Right lobe of liver (tissue), 6 donors: ENCODE data around the gene SF3B3. TPM values are rescaled to one million over a fixed set of nuclear protein-coding genes. Genes with fewer than 3 reads are reported as not detected.

Source experiments
- ATAC-seq, 4 donors: fragments of 200-7000 bp; cut with Tn5 transposase; one replicate each; pipeline ENCODE4 v1.9.1; 2020; ENCODE audit warnings: mild to moderate bottlenecking in 4 of 4, moderate library complexity in 4 of 4
- DNase-seq, 3 donors: peaks; one replicate each; pipeline ENCODE4 v3.0.0-alpha.2; 2020
- H3K27ac ChIP-seq, 3 donors: fragments of 200-600 bp; one replicate each; pipeline ENCODE4 v1.8.0; 2022
- H3K27me3 ChIP-seq, 2 donors: fragments of 200-600 bp; one replicate each; pipeline ENCODE4 v1.8.0; 2022
- H3K36me3 ChIP-seq, 4 donors: fragments of 200-600 bp; sonication (generic) in 1 of 4; one replicate each; pipeline versions ENCODE4 v1.5.1 to v1.8.0; 2017 to 2022; ENCODE audit warnings: control low read depth in 1 of 4
- H3K4me1 ChIP-seq, 4 donors: fragments of 200-600 bp; sonication (generic) in 1 of 4; one replicate each; pipeline versions ENCODE4 v1.5.1 to v1.8.0; 2017 to 2022; ENCODE audit warnings: control low read depth in 1 of 4
- H3K4me3 ChIP-seq, 3 donors: fragments of 200-600 bp; one replicate each; pipeline ENCODE4 v1.8.0; 2022
- H3K9me3 ChIP-seq, 4 donors: fragments of 200-600 bp; sonication (generic) in 1 of 4; one replicate each; pipeline versions ENCODE4 v1.5.1 to v1.8.0; 2017 to 2022; ENCODE audit warnings: control low read depth in 1 of 4
- CTCF ChIP-seq, 4 donors: fragments of 200-600 bp in 3 of 4; fragments of 450-650 bp in 1 of 4; IDR thresholded peaks; one replicate each; pipeline versions ENCODE4 v1.5.1 to v1.8.0; 2016 to 2022; ENCODE audit warnings: antibody characterized with exemption in 4 of 4, mild to moderate bottlenecking in 2 of 4
- POLR2A ChIP-seq: fragments of 450-650 bp; IDR thresholded peaks from one replicate; pipeline ENCODE4 v1.6.1; 2017; ENCODE audit warnings: antibody characterized with exemption, mild to moderate bottlenecking
- WGBS: methylation state at CpG from one replicate; pipeline ENCODE4 v1.1.6; 2018; ENCODE audit warnings: low coverage, low lambda C conversion rate; ENCODE audit not compliant: insufficient coverage; ENCODE audit errors: missing lambda C conversion rate; 5-methylcytosine and 5-hydroxymethylcytosine counted together
- intact Hi-C, 2 donors: fragments of 100-400 bp; cut with DNase I; formaldehyde crosslinking; loops; one replicate each; pipeline versions ENCODE4 v1.11.2 to v1.14.1; 2022
- total RNA-seq, 6 experiments: library from RNA; depleted of rRNA in 2 of 6; stranded (reverse); fragments of >200 nt in 2 of 6; fragmentation: NEBNext Ultra II Directional in 3 of 6; extraction: Animal tissue kit (Norgen Biotek cat#: 25700) in 3 of 6; gene quantifications; one replicate each; pipeline versions ENCODE4 v1.1.0 to v1.2.4, GENCODE V29; 2016 to 2023
- donor health status: DM: no; HTN: yes; CAD: no.
- donor health status: DM: no; HTN: no; CAD: no.
- donor health status: DM: no; HTN: no; CAD: no.
- donor health status: DM: no; HTN: yes; CAD: no.
- donor health status: DM: no; HTN: yes; CAD: no.

The SF3B3 gene
- total RNA-seq, 6 experiments from 2014 or later, result 51.4 to 110 (median 90.7) TPM

DNA sequence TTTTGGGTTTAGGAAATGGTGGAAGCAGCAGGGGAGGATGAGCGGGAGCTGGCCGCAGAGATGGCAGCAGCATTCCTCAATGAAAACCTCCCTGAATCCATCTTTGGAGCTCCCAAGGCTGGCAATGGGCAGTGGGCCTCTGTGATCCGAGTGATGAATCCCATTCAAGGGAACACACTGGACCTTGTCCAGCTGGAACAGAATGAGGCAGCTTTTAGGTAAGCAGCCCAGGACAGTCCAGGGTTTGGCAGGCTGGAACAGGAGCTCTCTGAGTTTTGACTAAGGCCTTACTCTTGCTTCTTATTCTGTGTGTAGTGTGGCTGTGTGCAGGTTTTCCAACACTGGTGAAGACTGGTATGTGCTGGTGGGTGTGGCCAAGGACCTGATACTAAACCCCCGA is 41.4 kb downstream of the SF3B3 start:
- Histone ChIP-seq H3K9me3 (no peaks in the 10 kb centered on the region), H3K4me1 (peaks cover 0 to 26% (median 0%) of the 10 kb centered on the region in 4 donors), H3K27ac (peak overlapping the region in 1 of 3 donors; percentile 89), H3K4me3 (no peak overlapping the region), H3K36me3 (peaks cover 14 to 98% (median 78%) of the 10 kb centered on the region in 4 donors), H3K27me3 (no peaks in the 10 kb centered on the region)
- ATAC-seq (peak; percentile 46 to 72 (median 58)), DNase-seq (peak in 1 of 3 donors; percentile 83)
- intact Hi-C loops, result no loop called here
- 50% methylated on average over 2 of the region's 4 CpGs for whole genome bisulfite sequencing
- TF ChIP-seq CTCF (IDR thresholded peaks at IDR 0.05) (no peak), POLR2A (no peak)

DNA sequence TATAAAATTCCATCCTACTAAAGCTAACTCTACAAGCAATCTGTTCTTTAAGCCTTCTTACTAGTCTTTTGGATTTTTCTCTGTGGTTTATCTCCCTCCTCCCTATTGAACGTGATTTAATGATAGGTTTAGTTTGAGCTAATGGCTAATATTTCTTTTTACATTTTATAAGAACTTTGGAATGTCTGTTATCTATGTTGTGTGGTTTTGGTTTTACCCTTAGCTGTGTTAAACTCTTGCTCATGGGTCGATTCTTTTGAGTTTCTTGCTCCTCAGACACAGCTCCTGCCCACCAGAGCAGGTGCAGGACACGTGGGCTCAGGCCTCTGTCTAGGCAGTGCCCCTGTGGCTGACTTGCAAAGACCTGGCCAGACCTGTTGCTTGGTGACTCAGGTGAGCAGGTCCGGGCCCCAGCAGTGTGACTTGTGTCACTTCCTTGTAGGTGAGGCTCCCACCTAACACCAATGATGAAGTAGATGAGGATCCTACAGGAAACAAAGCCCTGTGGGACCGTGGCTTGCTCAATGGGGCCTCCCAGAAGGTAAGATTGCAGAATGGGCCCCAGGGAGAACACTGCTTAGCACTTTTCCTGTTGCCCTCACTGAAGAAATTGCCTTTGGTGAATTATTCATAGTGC is 45.1 kb downstream of the SF3B3 start:
- Histone ChIP-seq H3K27ac (no peak overlapping the region), H3K9me3 (no peaks in the 10 kb centered on the region), H3K4me1 (peaks cover 0 to 17% (median 0%) of the 10 kb centered on the region in 4 donors), H3K27me3 (no peaks in the 10 kb centered on the region), H3K36me3 (peaks cover 23 to 97% (median 74%) of the 10 kb centered on the region in 4 donors), H3K4me3 (no peak overlapping the region)
- no peak for DNase-seq
- TF ChIP-seq CTCF (IDR thresholded peaks at IDR 0.05) (no peak), POLR2A (no peak)
- no peak for ATAC-seq
- WGBS, result 79% methylated on average over 5 of the region's 5 CpGs
- intact Hi-C loops, result no loop called here

GRCh38 chr16:70569752-70570151 is 46.1 kb downstream of the SF3B3 start:
- Histone ChIP-seq H3K27ac (no peak overlapping the region), H3K4me1 (peaks cover 0 to 17% (median 0%) of the 10 kb centered on the region in 4 donors), H3K4me3 (no peak overlapping the region), H3K9me3 (no peaks in the 10 kb centered on the region), H3K36me3 (peaks cover 23 to 87% (median 66%) of the 10 kb centered on the region in 4 donors), H3K27me3 (no peaks in the 10 kb centered on the region)
- WGBS, result 83% methylated on average over 3 of the region's 6 CpGs
- TF ChIP-seq CTCF (IDR thresholded peaks at IDR 0.05), result no peak
- no peak for TF ChIP-seq POLR2A
- intact Hi-C loops, result no loop called here
- DNase-seq (no peak), ATAC-seq (no peak)

GRCh38 chr16:70570967-70571570 is 47.5 kb downstream of the SF3B3 start:
- Histone ChIP-seq H3K4me3 (no peak overlapping the region), H3K9me3 (no peaks in the 10 kb centered on the region), H3K27me3 (no peaks in the 10 kb centered on the region), H3K4me1 (peaks cover 0 to 17% (median 0%) of the 10 kb centered on the region in 4 donors), H3K36me3 (peaks cover 16 to 74% (median 54%) of the 10 kb centered on the region in 4 donors), H3K27ac (no peak overlapping the region)
- TF ChIP-seq POLR2A (no peak), CTCF (IDR thresholded peaks at IDR 0.05) (no peak)
- DNase-seq (no peak), ATAC-seq (no peak)
- intact Hi-C loops, result no loop called here
- WGBS, result 89% methylated on average over 8 of the region's 10 CpGs
